H1 (cell line): ENCODE results near the gene PNPLA1. TPM values are rescaled to one million over a fixed set of nuclear protein-coding genes. Genes with fewer than 3 reads are reported as not detected.

Source experiments
- ATF2 ChIP-seq: IDR thresholded peaks from 2 replicates; pipeline ENCODE4 v1.6.1; 2012; ENCODE audit warnings: low read length, inconsistent platforms
- GTF2F1 ChIP-seq: IDR thresholded peaks from 2 replicates; pipeline ENCODE4 v1.6.1; 2012; ENCODE audit warnings: low read depth, low read length, improper control_type of control experiment, borderline replicate concordance
- KDM1A ChIP-seq: fragments of 200-600, 300-600 bp; sonication (generic); IDR thresholded peaks from 2 replicates; pipeline ENCODE4 v1.7.1; 2016; ENCODE audit warnings: mild to moderate bottlenecking, low read length, borderline replicate concordance
- RNF2 ChIP-seq: fragments of 200-900, 300-1000 bp; sonication (generic); IDR thresholded peaks from 2 replicates; pipeline ENCODE4 v1.7.1; 2016; ENCODE audit warnings: borderline replicate concordance, low read depth, mild to moderate bottlenecking, antibody characterized with exemption, low read length; ENCODE audit not compliant: poor library complexity, severe bottlenecking; ENCODE audit errors: missing control alignments
- TBP ChIP-seq: IDR thresholded peaks from 2 replicates; pipeline ENCODE4 v1.6.1; 2011; ENCODE audit warnings: low read depth, low read length, improper control_type of control experiment
- polyA plus RNA-seq, 7 experiments: library from polyadenylated mRNA; depleted of rRNA in 3 of 7; stranded (reverse) in 5 of 7; unstranded in 2 of 7; fragments of >200 nt in 5 of 7; fragments of 200-250 nt in 2 of 7; gene quantifications; 1 replicate in 5 of 7; 2 replicates in 1 of 7; 4 replicates in 1 of 7; pipeline versions ENCODE4 v1.2.1 to v1.2.3, GENCODE V29; 2011 to 2013; ENCODE audit warnings: missing spikeins in 2 of 7, mixed read lengths in 2 of 7
- total RNA-seq: library from RNA; stranded (reverse); fragmentation: NEBNext Ultra II Directional; extraction: Animal tissue kit (Norgen Biotek cat#: 25700); gene quantifications from 2 replicates; pipeline ENCODE4 v1.2.1, GENCODE V29; 2021

PNPLA1 gene
- total and polyA plus RNA-seq, 2 of the 8 experiments (the other 6 are each of a cell fraction or from before 2014, with no cell fraction given) = not detected

- no peak for TF ChIP-seq ATF2
- TF ChIP-seq RNF2 = no peak
- no peak for TF ChIP-seq GTF2F1
- no peak for TF ChIP-seq KDM1A
- no peak for TF ChIP-seq TBP
These were observed 65.1 kb downstream of the PNPLA1 start (continued) for GRCh38 chr6:36334832-36335459.
